Motor neuron (in vitro differentiated cells): Measurements from ENCODE around the gene NFE2L1. TPM values are rescaled to one million over a fixed set of nuclear protein-coding genes. Genes with fewer than 3 reads are reported as not detected.
"Not testable (repeated sequence)": the region's sequence is repeated elsewhere in the genome, so short reads cannot be mapped to it uniquely, and the experiment has no call there.

ENCODE experiments used
- ATAC-seq, 8 experiments: fragments of 200-7000 bp; cut with Tn5 transposase; replicated peaks in 6 of 8; 2 replicates each; pipeline ENCODE4 v1.8.0; 2021; ENCODE audit warnings: mild to moderate bottlenecking in 8 of 8, moderate library complexity in 8 of 8
- H3K27ac ChIP-seq, 2 donors: fragments of 250-450 bp; sonication (Bioruptor Pico); 2 replicates each; pipeline ENCODE4 v1.9.0; 2021; ENCODE audit warnings: antibody characterized with exemption in 2 of 2, mild to moderate bottlenecking in 2 of 2, moderate library complexity in 1 of 2
- H3K4me1 ChIP-seq, 2 donors: fragments of 250-450 bp; sonication (Bioruptor Pico); replicated peaks in 1 of 2; 2 replicates each; pipeline ENCODE4 v1.6.1; 2021; ENCODE audit warnings: antibody characterized with exemption in 2 of 2, mild to moderate bottlenecking in 2 of 2, moderate library complexity in 1 of 2
- H3K4me3 ChIP-seq, 5 donors: fragments of 250-450 bp; sonication (Bioruptor Pico); 2 replicates each; pipeline ENCODE4 v1.9.0; 2021; ENCODE audit warnings: antibody characterized with exemption in 5 of 5, mild to moderate bottlenecking in 5 of 5, moderate library complexity in 4 of 5
- WGBS, 10 experiments: fragments of 450-650 bp; shearing (Covaris generic); methylation state at CpG; one replicate each; pipeline ENCODE4 v1.0.0; 2022; 5-methylcytosine and 5-hydroxymethylcytosine counted together
- in situ Hi-C, 9 experiments: fragments of 400-800 bp; cut with MboI; loops; one replicate each; pipeline ENCODE4 v1.15.0; 2021; ENCODE audit warnings: low sequenced_read_pairs in 9 of 9, low pct_unique_long_range_greater_than_20kb in 2 of 9; ENCODE audit not compliant: unreplicated experiment in 9 of 9
- total RNA-seq, 8 experiments: library from RNA; unstranded; fragments of 300-600 nt; gene quantifications; 2 replicates each; pipeline versions ENCODE4 v1.2.3 to v1.2.4, GENCODE V29; 2022

NFE2L1 gene
- total RNA-seq, 8 experiments from 2014 or later = 71.9 to 284 (median 99.4) TPM

GRCh38 chr17:48024149-48025039 is 23.8 kb upstream of the NFE2L1 start:
- 0 to 9% (median 3%) methylated on average over 7 to 20 of the region's 54 CpGs; no CpG with 5 or more reads in 1 of the 10 experiments for WGBS, 10 experiments
- Histone ChIP-seq H3K4me1 (peaks cover 24 to 26% of the 10 kb centered on the region in 2 donors), H3K27ac (no peak overlapping the region), H3K4me3 (peak overlapping the region; percentile 18 to 40 (median 30))
- peak; percentile 0 to 50 (median 1) for ATAC-seq
- in situ Hi-C loops = loop anchor here in 2 of 9 experiments (25.0 kb wide), 2 partner anchors 113 to 187 kb away; partner anchors contain the start of genes LRRC46 (in 1 of the 2), MRPL10 (in 1 of the 2) and SCRN2 (in 1 of the 2)

- in situ Hi-C loops = loop anchor here in 1 of 9 experiments (25.0 kb wide), 1 partner anchor 112 kb away; no protein-coding TSS in a partner anchor
- ATAC-seq = peak; percentile 68 to 83 (median 77)
- peak overlapping the region; percentile 17 to 25 for H3K27ac ChIP-seq
- H3K4me1 ChIP-seq = peaks cover 24 to 26% of the 10 kb centered on the region in 2 donors
- H3K4me3 ChIP-seq = peak overlapping the region; percentile 29 to 40 (median 32)
- WGBS, 10 experiments = 0 to 2% (median 0%) methylated on average over 3 to 16 of the region's 56 CpGs; no CpG with 5 or more reads in 3 of the 10 experiments
These were observed 22.9 kb upstream of the NFE2L1 start for GRCh38 chr17:48025040-48025903.

DNA sequence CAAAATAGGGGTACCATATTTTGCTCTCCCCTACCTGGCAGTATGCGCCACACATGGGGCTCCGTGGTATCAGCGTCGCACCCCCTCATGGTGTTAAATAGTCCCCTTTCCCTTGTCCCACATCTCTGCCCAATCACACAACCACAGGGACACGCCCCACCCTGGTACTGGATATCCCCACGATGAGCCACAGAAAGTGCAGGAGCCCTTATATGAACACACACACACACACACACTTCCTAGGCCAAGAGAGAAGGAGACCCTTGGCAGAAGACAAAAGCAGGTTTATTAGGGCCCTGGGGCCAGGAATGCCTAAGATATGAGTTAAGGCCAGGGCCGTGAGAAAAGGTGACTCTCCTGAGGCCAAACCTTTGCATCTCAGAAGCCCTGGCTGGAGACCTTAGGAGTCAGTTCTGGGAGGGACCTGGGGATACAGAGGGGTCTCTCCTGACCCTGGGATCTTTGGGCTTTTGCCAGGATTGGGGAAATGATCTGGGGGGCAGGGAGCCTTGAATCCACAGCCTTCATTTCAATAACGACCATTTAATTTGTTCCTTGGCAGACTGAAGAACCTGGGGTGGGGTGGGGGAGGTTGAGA is 22.2 kb upstream of the NFE2L1 start:
- in situ Hi-C loops = loop anchor here in 1 of 9 experiments (25.0 kb wide), 1 partner anchor 111 kb away; no protein-coding TSS in a partner anchor
- 0 to 100% (median 43%) methylated on average over 1 to 4 of the region's 8 CpGs; no CpG with 5 or more reads in 6 of the 10 experiments for WGBS, 10 experiments
- H3K4me1 ChIP-seq = peaks cover 24 to 26% of the 10 kb centered on the region in 2 donors
- no peak for ATAC-seq
- peak overlapping the region; percentile 4 to 25 for H3K27ac ChIP-seq
- peak overlapping the region; percentile 29 to 40 (median 32) for H3K4me3 ChIP-seq

DNA sequence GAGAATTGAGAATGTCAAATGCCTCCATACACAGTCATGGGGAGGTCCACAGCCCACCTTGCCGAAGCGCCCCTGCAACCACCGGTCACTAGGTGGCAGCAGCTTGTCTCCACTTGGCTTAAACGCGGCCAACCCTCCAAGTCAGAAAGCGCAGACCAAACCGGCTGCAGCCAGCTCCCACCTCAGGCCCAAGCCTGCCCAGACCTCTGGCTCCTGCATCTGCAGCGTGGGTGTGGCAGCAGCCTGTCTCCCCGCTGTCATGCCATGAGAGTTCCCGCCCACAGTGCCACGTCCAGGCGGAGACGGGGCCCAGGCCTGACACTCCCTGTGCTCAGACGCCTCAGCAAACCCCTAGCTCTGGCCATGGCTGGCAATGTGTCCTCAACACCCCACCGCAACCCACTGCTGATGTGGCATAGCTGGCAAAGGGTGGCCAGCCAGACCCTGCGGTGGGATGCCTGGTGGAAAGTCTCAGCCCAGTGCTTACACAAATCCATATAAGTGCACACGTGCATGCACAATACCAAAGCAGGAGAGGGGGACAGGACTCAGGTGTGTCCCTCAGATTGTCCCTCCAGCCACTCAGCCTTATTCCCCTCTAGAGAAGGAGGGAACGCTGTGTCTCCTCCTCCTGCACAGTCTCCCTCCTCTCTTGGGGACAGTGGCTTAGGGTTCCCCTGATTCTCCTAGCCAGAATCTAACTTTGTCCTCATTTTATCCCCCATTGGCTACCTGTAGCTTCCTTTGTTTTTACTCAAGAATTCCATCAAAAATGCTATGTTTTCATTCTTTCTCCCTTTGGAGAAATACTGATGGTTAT is 21.4 kb upstream of the NFE2L1 start:
- Histone ChIP-seq H3K4me1 (peaks cover 24 to 26% of the 10 kb centered on the region in 2 donors), H3K4me3 (peak overlapping the region in 2 of 5 donors; percentile 35 to 40), H3K27ac (peak overlapping the region; percentile 75 to 82)
- 0 to 43% (median 0%) methylated on average over 1 to 11 of the region's 18 CpGs; no CpG with 5 or more reads in 5 of the 10 experiments for WGBS, 10 experiments
- peak; percentile 51 to 74 (median 67) for ATAC-seq
- in situ Hi-C loops = loop anchor here in 1 of 9 experiments (25.0 kb wide), 1 partner anchor 111 kb away; no protein-coding TSS in a partner anchor

- WGBS, 10 experiments = 60 to 100% (median 85%) methylated on average over 1 to 11 of the region's 12 CpGs; no CpG with 5 or more reads in 2 of the 10 experiments
- in situ Hi-C loops = loop anchor here in 1 of 9 experiments (25.0 kb wide), 1 partner anchor 110 kb away; no protein-coding TSS in a partner anchor
- H3K4me3 ChIP-seq = no peak overlapping the region
These were observed 20.7 kb upstream of the NFE2L1 start for GRCh38 chr17:48027322-48027981.

DNA sequence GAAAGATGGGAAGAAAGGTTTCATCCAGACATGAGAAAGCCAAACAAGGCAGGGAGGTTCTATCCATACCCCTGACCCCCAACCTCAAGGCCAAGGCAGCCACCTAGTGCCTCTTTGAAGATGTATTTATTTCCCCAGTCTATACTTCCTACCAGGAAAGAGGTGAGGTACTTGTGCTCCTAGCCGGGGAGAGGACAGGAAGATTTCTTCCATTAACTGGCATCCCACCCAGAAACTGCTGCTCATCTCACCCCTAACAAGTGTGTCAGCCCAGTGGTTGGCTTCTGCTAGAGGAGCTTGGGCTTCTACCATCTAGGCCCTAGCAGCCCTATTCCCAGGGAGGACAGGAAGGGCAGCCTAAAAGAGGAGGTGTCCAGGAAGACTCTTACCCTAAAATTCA is 19.4 kb upstream of the NFE2L1 start:
- Histone ChIP-seq H3K4me3 (no peak overlapping the region), H3K27ac (no peak overlapping the region), H3K4me1 (peaks cover 17 to 18% of the 10 kb centered on the region in 2 donors)
- WGBS, 10 experiments = 75 to 100% (median 80%) methylated on average over 1 of the region's 1 CpG; no CpG with 5 or more reads in 7 of the 10 experiments
- in situ Hi-C loops = loop anchor here in 1 of 9 experiments (25.0 kb wide), 1 partner anchor 109 kb away; no protein-coding TSS in a partner anchor
- ATAC-seq = no peak

More at GRCh38 chr17:48027322-48027981, 20.7 kb upstream of the NFE2L1 start:
- Histone ChIP-seq H3K27ac (no peak overlapping the region), H3K4me1 (peaks cover 24 to 26% of the 10 kb centered on the region in 2 donors)
- no peak for ATAC-seq

DNA sequence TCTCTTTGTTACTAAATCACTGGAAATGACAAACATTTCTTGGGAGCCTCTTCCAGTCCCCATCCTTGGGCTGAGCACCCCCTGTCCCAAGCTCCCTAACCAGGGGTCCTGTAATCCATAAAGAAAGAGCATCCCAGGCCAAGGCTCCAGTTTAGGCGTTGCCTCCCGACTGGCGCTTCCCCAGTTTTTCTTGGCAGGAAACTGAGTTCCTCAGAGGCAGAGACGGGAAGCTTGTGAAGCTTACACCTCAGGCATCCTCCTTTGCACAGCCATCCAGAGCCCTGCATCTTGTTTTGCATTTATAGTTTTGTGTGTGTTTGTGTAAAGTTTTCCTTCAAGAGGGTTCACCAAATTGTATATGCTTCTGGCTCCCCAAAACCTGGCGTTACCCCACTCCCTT is 17.6 kb upstream of the NFE2L1 start:
- Histone ChIP-seq H3K27ac (no peak overlapping the region), H3K4me1 (peaks cover 14 to 15% of the 10 kb centered on the region in 2 donors), H3K4me3 (no peak overlapping the region)
- WGBS, 10 experiments = 4 to 85% (median 68%) methylated on average over 2 to 5 of the region's 5 CpGs; no CpG with 5 or more reads in 3 of the 10 experiments
- no peak for ATAC-seq
- in situ Hi-C loops = loop anchor here in 1 of 9 experiments (25.0 kb wide), 1 partner anchor 107 kb away; no protein-coding TSS in a partner anchor

GRCh38 chr17:48031966-48032365 is 16.2 kb upstream of the NFE2L1 start:
- Histone ChIP-seq H3K4me1 (peaks cover 8 to 11% of the 10 kb centered on the region in 2 donors), H3K4me3 (no peak overlapping the region), H3K27ac (no peak overlapping the region)
- in situ Hi-C loops = loop anchor here in 1 of 9 experiments (25.0 kb wide), 1 partner anchor 105 kb away; no protein-coding TSS in a partner anchor
- WGBS, 10 experiments = 40 to 100% (median 90%) methylated on average over 1 to 5 of the region's 6 CpGs; no CpG with 5 or more reads in 3 of the 10 experiments
- ATAC-seq = no peak

DNA sequence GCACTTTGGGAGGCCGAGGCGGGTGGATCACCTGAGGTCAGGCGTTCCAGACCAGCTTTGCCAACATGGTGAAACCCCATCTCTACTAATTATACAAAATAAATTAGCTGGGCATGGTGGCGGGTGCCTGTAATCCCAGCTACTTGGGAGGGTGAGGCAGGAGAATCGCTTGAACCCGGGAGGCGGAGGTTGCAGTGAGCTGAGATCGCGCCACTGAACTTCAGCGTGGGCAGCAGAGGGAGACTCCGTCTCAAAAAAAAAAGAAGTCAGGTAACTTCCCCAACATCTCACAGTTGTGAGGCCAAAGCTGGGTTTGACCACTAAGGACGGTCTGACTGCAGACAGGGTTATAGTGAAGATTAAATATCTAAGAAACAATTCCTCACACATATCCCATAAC is 13.4 kb upstream of the NFE2L1 start:
- H3K27ac ChIP-seq, H3K4me3 ChIP-seq, ATAC-seq: not testable (repeated sequence)
- H3K4me1 ChIP-seq = peaks cover 15 to 18% of the 10 kb centered on the region in 2 donors
- in situ Hi-C loops = loop anchor here in 1 of 9 experiments (25.0 kb wide), 1 partner anchor 103 kb away; no protein-coding TSS in a partner anchor
- WGBS, 10 experiments = 77 to 95% (median 81%) methylated on average over 4 to 9 of the region's 12 CpGs; no CpG with 5 or more reads in 5 of the 10 experiments

- Histone ChIP-seq H3K27ac (no peak overlapping the region), H3K4me1 (peaks cover 15 to 18% of the 10 kb centered on the region in 2 donors), H3K4me3 (peak overlapping the region in 2 of 5 donors; percentile 39)
- 20 to 67% (median 30%) methylated on average over 1 to 3 of the region's 6 CpGs; no CpG with 5 or more reads in 7 of the 10 experiments for WGBS, 10 experiments
- ATAC-seq = no peak
- in situ Hi-C loops = loop anchor here in 1 of 9 experiments (25.0 kb wide), 1 partner anchor 101 kb away; no protein-coding TSS in a partner anchor
These were observed 11.5 kb upstream of the NFE2L1 start for GRCh38 chr17:48036693-48037035.
